ENCODE results near the gene MAST3.

Gene MAST3

GRCh38 chr19:18097217-18097992, at the start of gene MAST3:
Gene MAST3 (plus strand): TSS chr19:18097778. CDS start chr19:18097793, 15 bp downstream.
- peak; percentile 94 for DNase-seq (ENCODE audit: low spot score)

GRCh38 chr19:18049385-18049784, 48.2 kb upstream of the MAST3 start:
- no peak for DNase-seq (ENCODE audit: low spot score)

- DNase-seq (ENCODE audit: low spot score) = no peak
Measured at GRCh38 chr19:18051887-18052286, 45.7 kb upstream of the MAST3 start.

GRCh38 chr19:18053576-18054219, 43.9 kb upstream of the MAST3 start:
- DNase-seq (ENCODE audit: low spot score) = no peak

GRCh38 chr19:18055967-18056366, 41.6 kb upstream of the MAST3 start:
- no peak for DNase-seq (ENCODE audit: low spot score)

- DNase-seq (ENCODE audit: low spot score) = no peak
Measured at GRCh38 chr19:18057557-18057956, 40.0 kb upstream of the MAST3 start.

GRCh38 chr19:18058208-18059009, 39.2 kb upstream of the MAST3 start:
- peak; percentile 85 for DNase-seq (ENCODE audit: low spot score)

- DNase-seq (ENCODE audit: low spot score) = no peak
Measured at GRCh38 chr19:18059297-18059696, 38.3 kb upstream of the MAST3 start.

- DNase-seq (ENCODE audit: low spot score) = no peak
Measured at GRCh38 chr19:18059902-18060301, 37.7 kb upstream of the MAST3 start.

- no peak for DNase-seq (ENCODE audit: low spot score)
Measured at GRCh38 chr19:18060472-18060871, 37.1 kb upstream of the MAST3 start.

- no peak for DNase-seq (ENCODE audit: low spot score)
Measured at GRCh38 chr19:18062028-18062427, 35.5 kb upstream of the MAST3 start.

GRCh38 chr19:18063463-18063862, 34.1 kb upstream of the MAST3 start:
- no peak for DNase-seq (ENCODE audit: low spot score)

- no peak for DNase-seq (ENCODE audit: low spot score)
Measured at GRCh38 chr19:18065173-18065495, 32.4 kb upstream of the MAST3 start.

GRCh38 chr19:18068395-18068794, 29.2 kb upstream of the MAST3 start:
- no peak for DNase-seq (ENCODE audit: low spot score)

GRCh38 chr19:18069383-18069782, 28.2 kb upstream of the MAST3 start:
- DNase-seq (ENCODE audit: low spot score) = no peak

- DNase-seq (ENCODE audit: low spot score) = no peak
Measured at GRCh38 chr19:18070181-18070580, 27.4 kb upstream of the MAST3 start.

- no peak for DNase-seq (ENCODE audit: low spot score)
Measured at GRCh38 chr19:18072335-18072734, 25.2 kb upstream of the MAST3 start.

- no peak for DNase-seq (ENCODE audit: low spot score)
Measured at GRCh38 chr19:18073197-18073596, 24.4 kb upstream of the MAST3 start.

GRCh38 chr19:18074192-18074591, 23.4 kb upstream of the MAST3 start:
- DNase-seq (ENCODE audit: low spot score) = no peak

- DNase-seq (ENCODE audit: low spot score) = no peak
Measured at GRCh38 chr19:18083929-18084684, 13.5 kb upstream of the MAST3 start.

- no peak for DNase-seq (ENCODE audit: low spot score)
Measured at GRCh38 chr19:18085702-18086457, 11.7 kb upstream of the MAST3 start.
